ENCODE data around the gene SOWAHA. TPM values are rescaled to one million over a fixed set of nuclear protein-coding genes. Genes with fewer than 3 reads are reported as not detected.

Gene SOWAHA
- total and polyA plus RNA-seq, 4 donors: 0.18 to 9.5 (median 0.41) TPM; not detected in 1

DNA sequence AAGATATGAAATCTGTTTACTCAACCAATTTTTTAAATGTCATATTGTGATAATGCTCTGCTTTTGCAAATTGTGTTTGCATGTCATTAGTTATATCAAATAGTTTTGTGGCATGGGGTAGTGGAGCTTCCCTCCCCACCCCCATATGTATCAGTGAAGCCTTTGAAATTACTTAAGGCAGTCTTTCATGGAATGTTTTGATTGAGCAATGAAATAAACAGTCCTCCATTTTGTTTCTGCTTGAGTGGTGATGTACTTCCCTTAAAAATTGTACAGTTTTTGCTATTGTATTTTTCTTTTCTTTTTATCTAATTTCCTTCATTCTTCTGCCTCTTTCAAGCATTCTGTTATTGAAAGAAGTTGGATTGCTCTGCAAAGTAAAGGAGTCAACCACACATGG lies 3.5 kb downstream of the SOWAHA start:
- no peaks in the 10 kb centered on the region for H3K4me1 ChIP-seq (ENCODE audit: control insufficient read depth in 1 of 2, insufficient read depth in 2 of 2, low read length in 2 of 2)
- no peaks in the 10 kb centered on the region for H3K27me3 ChIP-seq (ENCODE audit: control insufficient read depth in 1 of 2, insufficient read depth in 2 of 2, low read length in 1 of 2)
- no peak overlapping the region for H3K27ac ChIP-seq (ENCODE audit: low read depth in 1 of 2, low read length in 2 of 2)
- DNase-seq: no peak
- no peaks in the 10 kb centered on the region for H3K36me3 ChIP-seq (ENCODE audit: control insufficient read depth in 1 of 2, insufficient read depth in 2 of 2, low read length in 1 of 2)
- no peak overlapping the region for H3K4me3 ChIP-seq (ENCODE audit: low read length in 2 of 2)
- ATAC-seq (ENCODE audit: low FRiP score): no peak
- no peaks in the 10 kb centered on the region for H3K9me3 ChIP-seq (ENCODE audit: control insufficient read depth, low read length)
- intact Hi-C loops (cut with DNase I): no loop called here

DNA sequence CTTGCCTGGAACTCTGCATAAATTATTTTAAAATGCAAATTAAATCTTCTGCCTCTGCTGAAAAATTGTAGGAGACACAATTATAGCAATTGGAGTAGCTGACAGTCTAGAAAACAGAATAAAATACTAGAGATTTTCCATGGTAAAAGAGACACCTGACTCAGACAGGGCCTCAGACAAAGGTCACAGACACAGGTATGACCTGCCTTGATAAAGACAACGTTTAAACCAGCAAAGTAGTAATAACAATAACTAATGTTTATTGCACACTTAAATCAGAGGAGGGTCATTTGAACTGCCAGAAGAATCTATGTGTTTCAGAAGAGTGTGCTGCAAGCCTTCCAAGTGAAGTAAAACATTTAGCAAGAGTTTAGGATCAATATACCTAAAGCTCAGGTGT lies 3.9 kb downstream of the SOWAHA start:
- 59 to 89% methylated on average over 1 of the region's 1 CpG for whole genome bisulfite sequencing, 2 donors
- Histone ChIP-seq H3K27ac (ENCODE audit: low read depth in 1 of 2, low read length in 2 of 2) (no peak overlapping the region), H3K4me3 (ENCODE audit: low read length in 2 of 2) (no peak overlapping the region), H3K27me3 (ENCODE audit: control insufficient read depth in 1 of 2, insufficient read depth in 2 of 2, low read length in 1 of 2) (no peaks in the 10 kb centered on the region), H3K4me1 (ENCODE audit: control insufficient read depth in 1 of 2, insufficient read depth in 2 of 2, low read length in 2 of 2) (no peaks in the 10 kb centered on the region), H3K9me3 (ENCODE audit: control insufficient read depth, low read length) (no peaks in the 10 kb centered on the region), H3K36me3 (ENCODE audit: control insufficient read depth in 1 of 2, insufficient read depth in 2 of 2, low read length in 1 of 2) (no peaks in the 10 kb centered on the region)
- ATAC-seq (ENCODE audit: low FRiP score): no peak
- intact Hi-C loops (cut with DNase I): no loop called here
- DNase-seq: no peak

DNA sequence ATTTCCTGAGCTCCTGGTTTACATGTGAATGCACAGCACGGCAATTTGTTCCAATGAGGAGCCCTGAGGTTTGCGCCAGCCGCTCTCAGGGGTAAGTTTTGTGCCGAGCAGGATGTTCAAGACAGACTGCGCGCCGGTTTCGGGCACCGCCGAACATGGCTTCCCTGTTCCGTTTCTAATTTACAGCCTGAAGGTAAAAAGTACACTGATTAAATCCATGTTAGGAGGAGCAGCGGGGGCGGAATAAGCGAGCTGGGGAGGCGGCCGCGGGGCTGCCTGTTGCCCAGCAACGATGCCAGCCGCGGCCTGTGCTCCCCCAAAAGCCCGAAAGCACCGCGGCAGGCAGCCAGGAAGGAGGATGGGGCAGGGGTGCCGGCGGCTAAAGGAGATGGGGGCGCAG lies 6.4 kb downstream of the SOWAHA start:
- H3K36me3 ChIP-seq (ENCODE audit: control insufficient read depth in 1 of 2, insufficient read depth in 2 of 2, low read length in 1 of 2): no peaks in the 10 kb centered on the region
- no peak for DNase-seq
- H3K9me3 ChIP-seq (ENCODE audit: control insufficient read depth, low read length): no peaks in the 10 kb centered on the region
- H3K27ac ChIP-seq (ENCODE audit: low read depth in 1 of 2, low read length in 2 of 2): no peak overlapping the region
- no peak overlapping the region for H3K4me3 ChIP-seq (ENCODE audit: low read length in 2 of 2)
- no peaks in the 10 kb centered on the region for H3K4me1 ChIP-seq (ENCODE audit: control insufficient read depth in 1 of 2, insufficient read depth in 2 of 2, low read length in 2 of 2)
- no peak for ATAC-seq (ENCODE audit: low FRiP score)
- no peaks in the 10 kb centered on the region for H3K27me3 ChIP-seq (ENCODE audit: control insufficient read depth in 1 of 2, insufficient read depth in 2 of 2, low read length in 1 of 2)
- intact Hi-C loops (cut with DNase I): no loop called here
- 62 to 66% methylated on average over 26 of the region's 26 CpGs for WGBS, 2 donors

DNA sequence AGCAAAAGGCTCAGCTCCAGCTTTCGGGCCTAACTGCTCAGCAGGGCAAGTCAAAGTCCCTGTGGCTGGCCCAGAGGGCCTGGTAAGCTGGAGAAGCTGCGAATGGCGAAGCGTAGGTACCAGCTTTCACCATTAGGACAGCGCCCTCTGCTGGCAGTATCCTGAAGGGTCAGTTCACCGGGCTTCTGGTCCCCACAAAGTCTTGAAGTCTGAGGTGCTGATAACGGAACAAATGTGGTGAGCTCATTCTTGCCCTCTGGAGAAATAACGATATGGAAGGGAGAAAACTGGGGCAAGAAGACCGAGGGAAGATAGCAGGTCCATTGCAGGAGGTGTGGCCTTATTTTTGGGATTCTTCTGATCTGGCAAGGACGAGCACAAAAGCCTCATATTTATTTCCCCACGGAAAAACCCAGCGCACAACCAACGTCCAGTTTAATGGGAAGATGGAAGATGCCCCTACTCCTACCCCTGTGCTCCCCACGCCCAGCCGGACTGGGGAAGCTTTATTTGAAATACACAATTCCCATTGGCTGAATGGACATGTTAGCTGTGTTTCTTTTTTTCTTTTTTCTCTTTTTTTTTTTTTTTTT lies 7.2 kb downstream of the SOWAHA start:
- peak; percentile 87 for ATAC-seq (ENCODE audit: low FRiP score)
- WGBS, 2 donors: 21 to 29% methylated on average over 15 of the region's 15 CpGs

DNA sequence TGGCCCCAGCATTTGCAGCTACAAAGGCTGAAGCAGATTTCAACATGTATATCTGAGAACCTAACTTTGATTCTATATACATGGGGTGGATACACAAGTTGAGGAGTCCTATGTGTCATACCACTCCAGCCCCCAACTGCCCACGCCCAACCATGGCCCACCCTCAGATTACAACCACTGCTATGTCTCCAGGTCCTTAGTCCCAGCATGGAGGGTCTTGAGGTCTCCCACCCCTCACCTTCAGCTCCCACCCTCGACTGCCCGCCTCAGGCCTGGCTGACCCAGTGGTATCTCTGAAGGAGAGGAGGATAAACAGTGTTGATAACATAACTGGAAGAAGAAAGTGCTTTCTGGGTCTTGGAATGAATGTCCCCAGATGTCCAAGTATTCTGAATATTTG lies 8.2 kb downstream of the SOWAHA start:
- H3K27ac ChIP-seq (ENCODE audit: low read depth in 1 of 2, low read length in 2 of 2): no peak overlapping the region
- H3K9me3 ChIP-seq (ENCODE audit: control insufficient read depth, low read length): no peaks in the 10 kb centered on the region
- 87 to 93% methylated on average over 3 of the region's 3 CpGs for WGBS, 2 donors
- H3K27me3 ChIP-seq (ENCODE audit: control insufficient read depth in 1 of 2, insufficient read depth in 2 of 2, low read length in 1 of 2): no peaks in the 10 kb centered on the region
- ATAC-seq (ENCODE audit: low FRiP score) (no peak), DNase-seq (no peak)
- intact Hi-C loops (cut with DNase I): loop anchor here (2.0 to 5.0 kb wide), 2 partner anchors 67 to 69 kb away; no protein-coding TSS in a partner anchor
- H3K4me3 ChIP-seq (ENCODE audit: low read length in 2 of 2): no peak overlapping the region
- H3K4me1 ChIP-seq (ENCODE audit: control insufficient read depth in 1 of 2, insufficient read depth in 2 of 2, low read length in 2 of 2): no peaks in the 10 kb centered on the region
- no peaks in the 10 kb centered on the region for H3K36me3 ChIP-seq (ENCODE audit: control insufficient read depth in 1 of 2, insufficient read depth in 2 of 2, low read length in 1 of 2)

More for the DNA sequence above, 7.2 kb downstream of the SOWAHA start:
- H3K27me3 ChIP-seq (ENCODE audit: control insufficient read depth in 1 of 2, insufficient read depth in 2 of 2, low read length in 1 of 2): no peaks in the 10 kb centered on the region
- DNase-seq: peak; percentile 95 to 96
- no peak overlapping the region for H3K27ac ChIP-seq (ENCODE audit: low read depth in 1 of 2, low read length in 2 of 2)
- intact Hi-C loops (cut with DNase I): loop anchor here (2.0 to 5.0 kb wide), 2 partner anchors 65 to 68 kb away; no protein-coding TSS in a partner anchor
- H3K9me3 ChIP-seq (ENCODE audit: control insufficient read depth, low read length): no peaks in the 10 kb centered on the region
- no peak overlapping the region for H3K4me3 ChIP-seq (ENCODE audit: low read length in 2 of 2)
- H3K4me1 ChIP-seq (ENCODE audit: control insufficient read depth in 1 of 2, insufficient read depth in 2 of 2, low read length in 2 of 2): no peaks in the 10 kb centered on the region
- H3K36me3 ChIP-seq (ENCODE audit: control insufficient read depth in 1 of 2, insufficient read depth in 2 of 2, low read length in 1 of 2): no peaks in the 10 kb centered on the region

DNA sequence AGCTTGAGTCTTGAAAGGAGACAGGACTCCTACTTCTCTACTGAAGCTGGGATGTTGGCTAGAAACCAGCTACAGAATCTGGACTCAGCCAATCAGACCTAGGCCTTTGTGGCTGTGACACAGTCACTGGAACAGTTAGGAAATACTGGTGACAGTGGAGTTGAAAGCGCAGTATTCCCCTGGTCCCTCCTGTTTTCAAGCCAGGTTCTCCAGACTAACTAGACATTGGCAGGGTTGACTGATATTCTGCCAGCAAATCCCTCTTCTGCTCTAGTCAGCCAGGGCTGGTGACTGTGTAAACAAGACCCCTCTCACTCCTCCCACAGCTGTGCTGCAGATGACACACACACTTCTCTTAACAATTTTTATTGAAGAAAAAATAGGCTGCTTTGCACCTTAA lies 8.7 kb downstream of the SOWAHA start:
- intact Hi-C loops (cut with DNase I): loop anchor here (2.0 to 5.0 kb wide), 2 partner anchors 67 to 69 kb away; no protein-coding TSS in a partner anchor
- no peaks in the 10 kb centered on the region for H3K9me3 ChIP-seq (ENCODE audit: control insufficient read depth, low read length)
- 95 to 100% methylated on average over 1 of the region's 1 CpG for WGBS, 2 donors
- no peaks in the 10 kb centered on the region for H3K4me1 ChIP-seq (ENCODE audit: control insufficient read depth in 1 of 2, insufficient read depth in 2 of 2, low read length in 2 of 2)
- no peak overlapping the region for H3K27ac ChIP-seq (ENCODE audit: low read depth in 1 of 2, low read length in 2 of 2)
- ATAC-seq (ENCODE audit: low FRiP score) (no peak), DNase-seq (no peak)
- no peaks in the 10 kb centered on the region for H3K27me3 ChIP-seq (ENCODE audit: control insufficient read depth in 1 of 2, insufficient read depth in 2 of 2, low read length in 1 of 2)
- no peak overlapping the region for H3K4me3 ChIP-seq (ENCODE audit: low read length in 2 of 2)
- H3K36me3 ChIP-seq (ENCODE audit: control insufficient read depth in 1 of 2, insufficient read depth in 2 of 2, low read length in 1 of 2): no peaks in the 10 kb centered on the region

DNA sequence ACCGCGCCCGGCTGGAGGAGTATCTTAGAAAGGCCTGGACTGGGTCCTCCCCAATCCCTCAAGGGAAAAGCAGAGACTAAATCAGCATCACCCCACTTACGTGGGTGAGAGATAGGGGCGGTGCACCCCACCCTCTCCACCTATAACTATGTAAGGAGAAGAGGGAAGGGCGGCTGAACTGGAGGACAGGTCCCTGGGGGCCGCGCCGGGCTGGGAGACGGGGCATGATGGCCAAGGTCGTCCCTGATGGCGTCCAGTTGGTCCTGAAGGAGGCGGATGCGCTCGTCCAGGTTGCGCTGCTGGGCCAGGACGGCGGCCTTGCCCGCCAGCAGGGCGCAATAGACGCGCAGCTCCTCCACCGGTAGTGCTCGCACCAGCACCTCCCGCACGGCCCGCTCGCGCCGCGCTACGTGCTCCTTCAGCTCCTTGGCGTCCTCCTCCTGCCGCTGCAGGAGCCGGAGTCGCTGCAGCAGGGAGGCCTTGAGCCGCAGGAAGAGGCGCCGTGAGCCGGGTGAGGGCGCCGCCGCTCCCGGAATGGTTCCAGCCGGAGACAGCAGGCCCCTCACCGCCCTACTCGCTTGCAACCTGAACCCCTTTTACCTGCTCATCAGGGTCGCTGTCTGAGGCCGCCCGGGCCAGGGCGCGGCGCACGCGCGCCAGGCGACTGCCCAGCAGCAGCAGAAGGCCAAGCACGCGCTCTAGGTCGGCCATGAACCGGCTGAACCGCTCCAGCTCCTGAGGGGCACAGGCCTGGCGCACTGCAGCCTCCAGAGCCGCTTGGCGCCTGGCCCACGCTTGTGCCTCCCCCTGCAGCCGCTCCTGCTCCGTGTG lies 9.8 kb downstream of the SOWAHA start:
- H3K27ac ChIP-seq (ENCODE audit: low read depth in 1 of 2, low read length in 2 of 2): no peak overlapping the region
- no peak overlapping the region for H3K4me3 ChIP-seq (ENCODE audit: low read length in 2 of 2)
- DNase-seq (no peak), ATAC-seq (ENCODE audit: low FRiP score) (peak; percentile 47)
- H3K27me3 ChIP-seq (ENCODE audit: control insufficient read depth in 1 of 2, insufficient read depth in 2 of 2, low read length in 1 of 2): no peaks in the 10 kb centered on the region
- H3K9me3 ChIP-seq (ENCODE audit: control insufficient read depth, low read length): no peaks in the 10 kb centered on the region
- WGBS, 2 donors: 17 to 25% methylated on average over 67 to 68 of the region's 68 CpGs
- no peaks in the 10 kb centered on the region for H3K36me3 ChIP-seq (ENCODE audit: control insufficient read depth in 1 of 2, insufficient read depth in 2 of 2, low read length in 1 of 2)
- no peaks in the 10 kb centered on the region for H3K4me1 ChIP-seq (ENCODE audit: control insufficient read depth in 1 of 2, insufficient read depth in 2 of 2, low read length in 2 of 2)
- intact Hi-C loops (cut with DNase I): loop anchor here in 1 of 2 donors (5.0 kb wide), 1 partner anchor 71 kb away; no protein-coding TSS in a partner anchor

DNA sequence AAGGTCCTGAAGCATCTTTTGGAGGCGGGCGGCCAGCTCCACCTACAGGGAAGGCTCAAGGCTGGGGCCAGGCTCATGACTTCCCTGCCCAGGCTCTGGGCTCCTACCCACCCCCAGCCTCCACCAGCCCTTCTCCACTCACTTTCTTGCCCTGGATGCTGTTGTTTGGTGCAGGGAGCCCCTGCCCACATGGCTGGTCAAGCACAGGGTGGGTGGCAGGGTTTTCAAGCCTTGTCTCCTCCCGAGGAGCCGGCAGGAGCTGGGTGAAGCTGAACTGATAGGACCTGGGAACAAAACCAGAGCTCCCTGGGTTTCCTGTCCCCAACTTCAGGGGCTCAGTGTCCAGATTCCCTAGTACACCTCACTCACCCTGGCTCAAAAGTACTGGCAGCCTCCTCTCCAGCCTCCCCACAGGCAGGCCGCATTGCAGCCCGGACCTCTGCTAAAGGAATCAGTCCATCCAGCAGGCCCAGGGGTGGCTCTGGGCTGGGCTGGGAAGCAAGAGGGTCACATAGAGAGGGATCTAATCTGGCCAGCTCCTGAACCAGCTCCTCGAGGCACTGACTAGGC lies 10.5 kb downstream of the SOWAHA start:
- no peak overlapping the region for H3K4me3 ChIP-seq (ENCODE audit: low read length in 2 of 2)
- ATAC-seq (ENCODE audit: low FRiP score) (peak; percentile 3), DNase-seq (no peak)
- intact Hi-C loops (cut with DNase I): loop anchor here in 1 of 2 donors (5.0 kb wide), 1 partner anchor 71 kb away; no protein-coding TSS in a partner anchor
- H3K4me1 ChIP-seq (ENCODE audit: control insufficient read depth in 1 of 2, insufficient read depth in 2 of 2, low read length in 2 of 2): no peaks in the 10 kb centered on the region
- H3K27me3 ChIP-seq (ENCODE audit: control insufficient read depth in 1 of 2, insufficient read depth in 2 of 2, low read length in 1 of 2): no peaks in the 10 kb centered on the region
- no peak overlapping the region for H3K27ac ChIP-seq (ENCODE audit: low read depth in 1 of 2, low read length in 2 of 2)
- H3K36me3 ChIP-seq (ENCODE audit: control insufficient read depth in 1 of 2, insufficient read depth in 2 of 2, low read length in 1 of 2): no peaks in the 10 kb centered on the region
- H3K9me3 ChIP-seq (ENCODE audit: control insufficient read depth, low read length): no peaks in the 10 kb centered on the region
- 80 to 86% methylated on average over 7 of the region's 7 CpGs for WGBS, 2 donors

Data from aorta (tissue), 5 donors.